NCI-H1417 treated with DMSO at 0.1 percent for 48 hours (cell line): ENCODE measurements around the gene F9.

Source experiments
- DNase-seq: peaks from one replicate; lab custom pipeline; 2025; lab: John Stamatoyannopoulos, UW

Gene F9

GRCh38 chrX:139600105-139600504 is 69.6 kb downstream of the F9 start:
- DNase-seq, result no peak
